Gastrocnemius medialis (tissue), 4 donors: ENCODE data around the gene ADPRH. TPM values are rescaled to one million over a fixed set of nuclear protein-coding genes. Genes with fewer than 3 reads are reported as not detected.
A peak's percentile ranks its signal among the peaks of the same experiment; 100 is the strongest.

Source experiments
- ATAC-seq, 2 donors: fragments of 150-250 bp; one replicate each; pipeline ENCODE4 v1.9.1; 2016
- DNase-seq, 2 donors: peaks; one replicate each; pipeline ENCODE4 v3.0.0-alpha.2; 2019
- H3K27ac ChIP-seq, 4 donors: fragments of 200-600 bp; sonication (generic); 1 replicate in 1 of 4; 2 replicates in 3 of 4; pipeline ENCODE4 v1.5.1; 2016 to 2018; ENCODE audit warnings: mild to moderate bottlenecking in 2 of 4, moderate library complexity in 1 of 4
- H3K27me3 ChIP-seq, 3 donors: fragments of 200-600 bp; sonication (generic) in 2 of 3; 1 replicate in 1 of 3; 2 replicates in 2 of 3; pipeline versions ENCODE4 v1.5.1 to v1.6.0; 2016 to 2019; ENCODE audit warnings: mild to moderate bottlenecking in 1 of 3, moderate library complexity in 1 of 3
- H3K36me3 ChIP-seq, 2 donors: fragments of 200-600 bp; sonication (generic) in 1 of 2; one replicate each; pipeline ENCODE4 v1.5.1; 2017 to 2018
- H3K4me1 ChIP-seq, 2 donors: fragments of 200-600 bp; sonication (generic) in 1 of 2; one replicate each; pipeline ENCODE4 v1.5.1; 2016 to 2017; ENCODE audit warnings: mild to moderate bottlenecking in 2 of 2
- H3K4me3 ChIP-seq, 4 donors: fragments of 200-600 bp; sonication (generic) in 3 of 4; 1 replicate in 1 of 4; 2 replicates in 3 of 4; pipeline ENCODE4 v1.5.1; 2016 to 2019; ENCODE audit warnings: mild to moderate bottlenecking in 2 of 4
- H3K9me3 ChIP-seq, 3 donors: fragments of 200-600 bp; sonication (generic) in 2 of 3; 1 replicate in 1 of 3; 2 replicates in 2 of 3; pipeline ENCODE4 v1.5.1; 2016 to 2019
- CTCF ChIP-seq, 5 experiments: fragments of 450-650 bp in 3 of 5; fragments of 200-600 bp in 2 of 5; sonication (generic) in 2 of 5; IDR thresholded peaks in 4 of 5; conservative IDR thresholded peaks in 1 of 5; 1 replicate in 4 of 5; 2 replicates in 1 of 5; pipeline ENCODE4 v1.5.1; 2016 to 2019; ENCODE audit warnings: antibody characterized with exemption in 5 of 5, mild to moderate bottlenecking in 3 of 5, moderate library complexity in 3 of 5
- POLR2A ChIP-seq, 2 donors: fragments of 450-650 bp; IDR thresholded peaks; one replicate each; pipeline ENCODE4 v1.6.1; 2017; ENCODE audit warnings: antibody characterized with exemption in 2 of 2, mild to moderate bottlenecking in 2 of 2, moderate library complexity in 2 of 2
- in situ Hi-C, 4 donors: fragments of 200-750 bp; cut with MboI; loops; one replicate each; pipeline versions ENCODE4 v1.15.0 to v1.8.0; 2017; ENCODE audit warnings: low sequenced_read_pairs in 4 of 4
- intact Hi-C: fragments of 100-400 bp; cut with DNase I; formaldehyde crosslinking; loops from one replicate; pipeline ENCODE4 v1.15.1; 2023; ENCODE audit warnings: low total_unique reads
- total RNA-seq, 4 donors: library from RNA; depleted of rRNA; stranded (reverse); fragments of >200 nt; gene quantifications; one replicate each; pipeline versions ENCODE4 v1.1.0 to v1.2.3, GENCODE V29; 2016

ADPRH gene
- total RNA-seq, 4 donors from 2014 or later = 8.2 to 15.3 (median 10.3) TPM

GRCh38 chr3:119631516-119631915 is 52.2 kb downstream of the ADPRH start:
- Histone ChIP-seq H3K27ac (peak overlapping the region; percentile 84 to 95 (median 90)), H3K27me3 (no peaks in the 10 kb centered on the region), H3K9me3 (no peaks in the 10 kb centered on the region), H3K36me3 (no peaks in the 10 kb centered on the region), H3K4me3 (no peak overlapping the region), H3K4me1 (peaks cover 75% of the 10 kb centered on the region in 2 donors)
- intact Hi-C loops = loop anchor here (2.0 kb wide), 2 partner anchors 29 to 51 kb away; partner anchors contain the start of gene POPDC2
- TF ChIP-seq POLR2A (IDR thresholded peaks at IDR 0.05) (no peak), CTCF (IDR thresholded peaks at IDR 0.05 in 4 of 5, conservative IDR thresholded peaks at IDR 0.05 in 1 of 5) (no peak)
- no peak for ATAC-seq
- no peak for DNase-seq
- in situ Hi-C loops = no loop called here

- intact Hi-C loops (no loop called here), in situ Hi-C loops (no loop called here)
- TF ChIP-seq CTCF (IDR thresholded peaks at IDR 0.05 in 4 of 5, conservative IDR thresholded peaks at IDR 0.05 in 1 of 5) = no peak
- TF ChIP-seq POLR2A (IDR thresholded peaks at IDR 0.05) = no peak
- H3K9me3 ChIP-seq = no peaks in the 10 kb centered on the region
- no peaks in the 10 kb centered on the region for H3K27me3 ChIP-seq
- peaks cover 75% of the 10 kb centered on the region in 2 donors for H3K4me1 ChIP-seq
- DNase-seq (no peak), ATAC-seq (no peak)
- H3K27ac ChIP-seq = peak overlapping the region; percentile 84 to 95 (median 90)
- H3K36me3 ChIP-seq = no peaks in the 10 kb centered on the region
- no peak overlapping the region for H3K4me3 ChIP-seq
Measured at GRCh38 chr3:119632216-119632615, 52.9 kb downstream of the ADPRH start.

GRCh38 chr3:119632829-119633228 is 53.5 kb downstream of the ADPRH start:
- Histone ChIP-seq H3K9me3 (no peaks in the 10 kb centered on the region), H3K4me3 (no peak overlapping the region), H3K27me3 (no peaks in the 10 kb centered on the region), H3K27ac (peak overlapping the region; percentile 84 to 95 (median 90)), H3K4me1 (peaks cover 75 to 76% of the 10 kb centered on the region in 2 donors), H3K36me3 (no peaks in the 10 kb centered on the region)
- intact Hi-C loops (no loop called here), in situ Hi-C loops (no loop called here)
- TF ChIP-seq CTCF (IDR thresholded peaks at IDR 0.05 in 4 of 5, conservative IDR thresholded peaks at IDR 0.05 in 1 of 5) = no peak
- TF ChIP-seq POLR2A (IDR thresholded peaks at IDR 0.05) = no peak
- DNase-seq (no peak), ATAC-seq (no peak)

- TF ChIP-seq POLR2A (IDR thresholded peaks at IDR 0.05) (no peak), CTCF (IDR thresholded peaks at IDR 0.05 in 4 of 5, conservative IDR thresholded peaks at IDR 0.05 in 1 of 5) (peak in 1 of 5 experiments; percentile 31)
- H3K4me1 ChIP-seq = peaks cover 64 to 69% of the 10 kb centered on the region in 2 donors
- no peaks in the 10 kb centered on the region for H3K36me3 ChIP-seq
- no peaks in the 10 kb centered on the region for H3K9me3 ChIP-seq
- no peaks in the 10 kb centered on the region for H3K27me3 ChIP-seq
- DNase-seq = peak in 1 of 2 donors; percentile 73
- in situ Hi-C loops = no loop called here
- no peak for ATAC-seq
- H3K4me3 ChIP-seq = no peak overlapping the region
- H3K27ac ChIP-seq = peak overlapping the region; percentile 94 to 96 (median 95)
- intact Hi-C loops = no loop called here
Measured at GRCh38 chr3:119635719-119636118, 56.4 kb downstream of the ADPRH start.

- no peaks in the 10 kb centered on the region for H3K9me3 ChIP-seq
Measured at GRCh38 chr3:119636249-119636648, 57.0 kb downstream of the ADPRH start.

More at GRCh38 chr3:119636249-119636648, 57.0 kb downstream of the ADPRH start:
- ATAC-seq = no peak
- intact Hi-C loops = no loop called here
- peaks cover 0 to 3% of the 10 kb centered on the region in 2 donors for H3K36me3 ChIP-seq
- no peak for DNase-seq
- in situ Hi-C loops = no loop called here
- no peaks in the 10 kb centered on the region for H3K27me3 ChIP-seq
- no peak overlapping the region for H3K4me3 ChIP-seq
- peak overlapping the region; percentile 94 to 96 (median 95) for H3K27ac ChIP-seq
- no peak for TF ChIP-seq CTCF (IDR thresholded peaks at IDR 0.05 in 4 of 5, conservative IDR thresholded peaks at IDR 0.05 in 1 of 5)
- TF ChIP-seq POLR2A (IDR thresholded peaks at IDR 0.05) = no peak
- H3K4me1 ChIP-seq = peaks cover 59 to 64% of the 10 kb centered on the region in 2 donors
